HG03095 (cell line): ENCODE results near the gene SLC19A1.

ENCODE experiments used
- ATAC-seq: cut with Tn5 transposase; IDR thresholded peaks from one replicate; pipeline ENCODE4 v1.9.1; 2021; ENCODE audit warnings: moderate library complexity; ENCODE audit not compliant: unreplicated experiment

The SLC19A1 gene

DNA sequence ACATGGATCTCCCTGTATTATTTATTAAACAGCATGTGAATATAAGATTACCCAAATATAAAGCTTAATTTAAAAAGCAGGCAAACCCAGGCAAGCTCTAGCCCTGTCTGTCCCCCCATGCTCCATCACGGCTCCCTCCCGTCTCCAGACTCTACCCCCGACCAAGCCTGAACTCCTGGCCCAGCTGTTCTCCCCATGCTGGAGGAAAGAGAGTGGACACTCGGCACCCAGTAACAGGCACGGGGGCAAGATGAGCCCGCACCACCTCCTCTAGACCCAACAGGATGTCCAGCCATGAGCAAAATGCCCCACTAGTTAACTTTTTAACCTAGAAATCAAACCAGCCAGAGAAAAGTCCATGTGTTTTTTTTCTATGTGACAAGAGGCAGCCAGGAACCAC lies 19.3 kb downstream of the SLC19A1 start:
- no peak for ATAC-seq

DNA sequence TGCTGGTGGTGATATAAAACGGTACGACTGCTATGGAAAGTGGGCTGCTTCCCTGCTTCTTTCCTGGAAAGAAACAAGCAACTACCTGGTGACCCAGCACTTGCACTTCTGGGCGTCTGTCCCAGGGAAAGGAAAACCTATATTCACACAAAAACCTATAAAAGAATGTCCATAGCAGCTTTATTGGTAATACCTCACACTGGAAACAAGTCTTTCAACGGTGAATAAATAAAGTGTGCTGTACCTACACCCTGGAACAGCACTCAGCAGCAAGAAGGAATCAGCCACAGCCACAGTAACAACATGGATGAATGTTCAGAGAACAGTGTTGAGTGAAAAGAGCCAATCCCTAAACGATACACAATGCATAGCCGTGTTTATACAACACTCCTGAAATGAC lies 19.9 kb downstream of the SLC19A1 start:
- no peak for ATAC-seq

DNA sequence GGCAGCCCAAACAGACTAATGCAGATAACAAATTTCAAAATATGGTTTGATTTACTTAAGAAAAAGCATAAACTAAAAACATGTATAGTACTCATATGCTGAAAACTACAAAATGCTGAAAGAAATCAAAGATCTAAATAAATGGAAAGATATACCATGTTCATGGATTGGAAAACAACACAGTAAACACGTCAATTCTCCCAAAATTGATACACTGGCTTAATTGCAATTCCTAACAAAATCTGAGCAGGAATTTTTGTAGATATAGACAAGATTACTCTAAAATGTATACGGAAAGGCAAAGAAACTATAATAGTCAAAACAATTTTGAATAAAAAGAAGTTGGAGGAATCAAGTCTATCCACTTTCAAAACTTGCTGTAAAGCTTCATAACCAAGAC lies 21.0 kb downstream of the SLC19A1 start:
- ATAC-seq = no peak

DNA sequence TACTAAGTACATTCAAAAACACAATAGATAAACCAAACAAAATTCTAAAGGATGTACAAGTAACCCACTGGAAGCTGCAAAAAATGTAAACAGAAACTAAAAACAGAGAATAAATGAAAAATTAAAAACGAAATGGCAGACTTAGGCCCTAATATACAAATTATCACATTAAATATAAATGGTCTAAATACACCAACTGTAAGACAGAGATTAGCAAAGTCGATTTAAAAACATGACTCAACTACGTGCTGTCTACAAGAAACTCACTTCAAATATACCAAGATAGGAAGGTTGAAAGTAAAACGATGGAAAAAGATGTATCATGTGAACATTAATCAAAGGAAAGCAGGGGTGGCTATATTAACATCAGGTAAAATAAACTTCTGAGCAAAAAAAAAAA lies 23.1 kb downstream of the SLC19A1 start:
- ATAC-seq = no peak

DNA sequence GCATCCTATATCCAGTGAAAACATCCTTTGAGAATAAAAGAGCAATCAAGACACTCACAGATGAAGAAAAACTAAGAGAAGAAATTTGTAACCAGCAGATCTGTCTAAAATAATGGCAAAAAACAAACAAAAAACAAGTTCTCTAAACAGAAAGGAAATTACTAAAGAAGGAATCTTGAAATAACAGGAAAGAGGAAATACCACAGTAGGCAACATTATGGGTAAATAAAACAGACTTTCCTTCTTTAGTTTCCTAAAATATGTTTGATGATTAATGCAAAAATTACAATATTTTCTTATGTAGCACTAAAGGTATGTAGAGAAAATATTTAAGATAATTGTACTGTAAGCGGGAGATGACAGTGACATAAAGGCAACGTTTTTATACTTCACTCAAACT lies 23.5 kb downstream of the SLC19A1 start:
- no peak for ATAC-seq

DNA sequence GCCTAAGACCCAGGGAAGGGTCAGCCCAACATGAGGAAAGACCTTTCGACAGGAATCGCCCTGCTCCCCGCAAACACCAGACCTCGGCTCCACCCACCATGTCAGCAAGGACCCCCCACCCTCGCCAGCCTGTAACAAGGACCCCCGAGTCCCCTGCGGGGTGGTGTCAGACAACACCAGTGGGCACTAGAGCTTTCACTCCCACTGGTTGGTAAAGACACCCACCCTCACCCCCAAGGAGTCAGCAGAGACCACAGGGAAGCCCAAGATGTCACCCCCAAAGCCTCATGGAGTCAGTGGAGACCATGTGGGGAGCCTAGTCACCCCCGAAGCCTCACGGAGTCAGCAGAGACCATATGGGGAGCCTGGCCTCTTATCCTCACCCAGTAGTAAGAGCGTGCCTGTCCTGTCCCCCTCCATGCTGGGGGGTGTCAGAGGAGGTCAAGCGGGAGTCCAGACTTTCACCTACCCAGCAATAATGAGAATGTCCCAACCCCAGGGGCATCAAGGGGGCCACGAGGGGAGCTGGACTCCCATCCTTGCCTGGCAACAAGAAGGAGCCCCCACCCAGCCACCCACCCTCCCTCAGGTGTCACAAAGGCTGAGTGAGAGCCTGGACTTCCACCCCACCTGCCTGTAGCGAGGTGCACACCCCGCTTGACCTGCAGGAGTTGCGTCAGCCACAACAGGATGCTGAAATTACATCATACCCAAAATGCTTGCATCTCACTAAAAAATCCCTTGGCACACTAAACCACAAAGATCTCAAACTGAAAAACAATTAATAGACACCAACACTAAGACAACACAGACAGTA lies 24.8 kb downstream of the SLC19A1 start:
- ATAC-seq = no peak

DNA sequence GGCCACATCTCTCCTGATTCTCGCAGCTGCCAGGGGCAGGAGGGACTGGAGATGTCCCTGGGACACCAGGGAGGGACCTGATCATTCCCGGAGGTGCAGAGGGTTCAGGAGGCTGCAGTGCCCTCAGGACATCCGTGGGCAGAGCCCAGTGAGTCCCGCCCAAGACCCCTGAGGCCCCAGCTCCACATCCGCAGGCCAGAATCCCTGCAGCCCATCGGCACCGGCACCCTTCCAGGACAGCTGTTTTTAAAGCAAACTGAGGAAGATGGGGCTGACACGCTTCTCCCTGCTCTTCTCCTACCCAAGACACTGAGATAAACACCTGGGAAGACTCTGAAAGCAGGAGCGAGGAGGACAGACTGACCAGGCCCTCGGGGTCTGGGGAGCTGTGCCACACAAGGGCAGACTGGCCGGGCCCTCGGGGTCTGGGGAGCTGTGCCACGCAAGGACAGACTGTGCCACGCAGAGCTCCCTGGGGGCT lies 25.5 kb downstream of the SLC19A1 start:
- ATAC-seq = no peak

DNA sequence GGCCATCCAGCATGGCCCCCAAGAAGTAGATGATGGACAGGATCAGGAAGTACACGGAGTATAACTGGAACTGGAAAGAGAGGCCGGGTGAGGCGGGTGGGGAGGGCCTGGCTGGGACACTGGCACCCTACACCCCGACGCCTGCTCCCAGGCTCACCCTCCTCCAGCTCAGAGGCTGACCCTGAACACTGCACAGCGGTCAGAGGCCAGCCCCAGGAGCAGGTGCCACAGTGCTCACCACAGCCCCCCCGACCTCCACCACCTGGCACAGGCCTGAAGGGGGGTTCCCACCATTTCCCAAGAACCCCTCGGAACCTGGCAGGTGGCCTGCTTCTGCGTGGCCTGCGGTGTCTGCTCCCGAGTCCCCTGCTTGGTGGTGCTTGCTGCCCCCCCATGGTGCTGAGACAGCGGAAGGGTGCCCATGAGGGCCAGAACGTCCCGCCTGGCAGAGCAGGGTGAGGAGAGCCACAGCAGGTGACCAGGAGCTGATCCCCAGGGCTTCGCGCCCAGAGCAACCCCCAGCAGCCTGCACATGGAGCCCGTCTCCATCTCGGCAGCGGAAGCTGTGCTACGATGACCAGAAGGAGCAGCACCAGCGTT lies 26.1 kb downstream of the SLC19A1 start:
- no peak for ATAC-seq

DNA sequence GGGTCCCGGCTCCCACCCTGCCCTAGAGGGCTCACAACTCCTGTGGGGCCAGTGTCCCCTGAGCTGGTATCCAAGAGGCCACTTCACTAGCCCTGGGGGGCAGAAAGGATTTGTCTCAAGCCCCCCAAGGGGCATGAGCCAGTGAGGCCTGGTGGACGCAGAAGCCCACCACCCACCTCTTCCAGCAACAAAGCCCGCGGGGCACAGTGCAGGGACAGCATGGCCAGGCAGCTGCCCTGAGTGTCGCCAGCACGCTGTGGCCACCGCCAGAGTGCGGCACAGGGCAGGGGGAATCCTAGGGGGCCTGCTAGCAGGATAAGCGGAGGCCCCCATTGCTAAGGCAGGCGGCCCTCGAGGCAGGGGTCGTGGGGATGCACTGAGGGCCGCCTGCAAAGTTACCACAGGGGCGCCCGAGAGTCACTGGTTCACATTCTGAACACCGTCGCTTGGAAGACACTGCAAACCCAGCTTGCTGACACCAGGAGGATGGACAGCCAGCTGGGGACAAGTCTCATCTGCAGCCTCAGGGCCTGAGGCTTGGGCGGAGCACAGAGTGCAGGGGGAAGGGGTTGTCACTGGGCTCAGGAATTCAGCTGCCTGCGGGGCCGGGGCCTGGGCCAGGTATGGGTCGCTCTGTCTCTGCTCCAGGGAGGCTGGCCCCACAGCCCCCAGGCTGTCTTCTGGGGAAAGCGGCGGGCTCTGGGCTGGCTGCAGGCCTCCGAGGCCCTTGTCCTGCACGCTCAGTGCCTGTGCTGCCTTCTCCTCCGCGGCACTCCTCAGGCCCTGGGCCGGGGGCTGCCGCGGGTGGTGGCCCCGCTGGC lies 26.8 kb downstream of the SLC19A1 start:
- no peak for ATAC-seq

DNA sequence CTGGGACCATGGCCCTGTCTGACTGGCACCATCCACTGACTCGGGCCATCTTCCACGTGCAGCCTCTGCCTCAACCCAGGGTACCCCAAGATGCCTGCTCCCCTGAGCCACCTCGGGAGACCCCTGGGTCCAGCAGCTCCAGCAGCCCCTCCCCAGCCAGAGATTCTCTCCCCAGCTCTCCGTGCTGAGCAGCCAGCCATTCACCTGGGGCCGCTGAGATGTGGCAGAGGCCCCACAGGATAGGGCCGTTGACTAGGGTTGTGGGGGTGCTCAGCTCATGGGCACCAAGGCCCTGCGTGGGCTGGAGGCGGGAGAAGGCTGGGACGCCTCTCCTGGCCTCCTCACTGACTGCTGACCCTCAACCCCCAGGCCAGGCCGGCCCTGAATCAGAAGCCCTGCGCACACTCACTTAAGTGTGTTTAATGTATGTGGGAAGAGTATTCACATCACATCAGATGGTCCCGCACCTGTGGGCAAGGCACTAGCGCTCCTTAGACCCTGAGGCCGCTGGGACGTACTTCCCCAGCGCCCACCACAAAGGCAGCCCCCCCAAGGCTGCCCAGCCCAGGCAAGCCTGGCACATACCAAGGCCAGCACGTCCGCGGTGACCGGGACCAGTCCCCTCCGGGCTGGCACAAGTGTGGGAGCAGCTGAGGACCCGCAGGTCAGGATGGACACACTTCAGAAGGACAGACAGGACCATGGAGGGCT lies 27.8 kb downstream of the SLC19A1 start:
- no peak for ATAC-seq

DNA sequence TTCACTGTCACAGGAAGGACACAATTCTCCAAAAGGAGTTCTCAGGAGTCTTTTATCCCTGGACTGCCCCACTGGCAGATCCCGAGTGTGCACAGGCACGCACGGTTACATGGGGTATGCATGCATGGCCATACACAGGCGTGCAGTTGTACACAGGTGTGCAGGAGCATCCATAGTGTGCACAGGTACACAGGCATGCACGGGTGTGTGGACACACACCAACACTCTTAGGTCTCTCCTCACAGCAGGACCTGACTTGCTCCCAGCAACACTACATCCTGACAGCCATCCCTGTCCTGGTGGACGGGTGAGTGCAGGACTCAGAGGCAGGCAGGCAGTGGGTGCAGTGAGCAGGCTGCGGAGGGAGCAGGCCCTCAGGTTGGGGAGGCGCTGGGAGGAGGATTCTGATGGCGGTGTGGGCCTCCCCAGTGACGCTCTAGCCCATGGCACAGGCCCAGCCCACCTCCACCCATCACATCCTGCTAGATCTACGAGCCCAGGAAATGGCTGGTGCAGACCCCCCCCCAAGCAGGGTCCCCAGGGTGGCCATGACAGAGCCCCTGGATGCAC lies 28.4 kb downstream of the SLC19A1 start:
- ATAC-seq = no peak

DNA sequence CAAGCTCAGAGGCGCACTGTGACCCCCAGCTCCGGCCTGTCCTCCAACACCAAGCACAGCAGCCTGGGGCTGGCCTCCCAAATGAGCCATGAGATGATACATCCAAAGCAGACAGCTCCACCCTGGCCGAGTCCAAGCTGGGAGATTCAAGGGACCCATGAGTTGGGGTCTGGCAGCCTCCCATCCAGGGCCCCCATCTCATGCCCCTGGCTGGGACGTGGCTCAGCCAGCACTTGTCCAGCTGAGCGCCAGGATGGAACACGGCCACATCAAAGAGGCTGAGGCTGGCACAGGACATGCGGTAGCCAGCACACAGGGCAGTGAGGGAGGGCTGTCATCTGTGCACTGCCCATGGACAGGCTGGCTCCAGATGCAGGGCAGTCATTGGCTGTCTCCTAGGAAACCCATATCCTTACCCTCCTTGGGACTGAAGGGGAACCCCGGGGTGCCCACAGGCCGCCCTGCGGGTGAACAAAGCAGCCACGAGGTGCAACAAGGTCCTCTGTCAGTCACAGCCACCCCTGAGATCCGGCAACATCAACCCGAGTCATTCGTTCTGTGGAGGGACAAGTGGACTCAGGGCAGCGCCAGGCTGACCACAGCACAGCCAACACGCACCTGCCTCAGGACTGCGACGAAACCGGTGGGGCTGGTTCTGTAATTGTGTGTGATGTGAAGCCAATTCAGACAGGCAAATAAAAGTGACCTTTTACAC lies 29.1 kb downstream of the SLC19A1 start:
- ATAC-seq = no peak

DNA sequence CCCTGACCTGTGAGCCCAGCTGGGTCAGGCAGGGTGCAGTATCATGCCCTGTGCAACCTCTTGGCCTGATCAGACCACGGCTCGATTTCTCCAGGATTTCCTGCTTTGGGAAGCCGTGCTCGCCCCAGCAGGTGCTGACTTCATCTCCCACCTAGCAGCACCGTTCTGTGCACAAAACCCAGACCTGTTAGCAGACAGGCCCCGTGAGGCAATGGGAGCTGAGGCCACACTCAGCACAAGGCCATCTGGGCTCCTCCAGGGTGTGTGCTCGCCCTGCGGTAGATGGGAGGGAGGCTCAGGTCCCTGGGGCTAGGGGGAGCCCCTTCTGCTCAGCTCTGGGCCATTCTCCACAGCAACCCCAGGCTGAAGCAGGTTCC lies 29.6 kb downstream of the SLC19A1 start:
- ATAC-seq = no peak

DNA sequence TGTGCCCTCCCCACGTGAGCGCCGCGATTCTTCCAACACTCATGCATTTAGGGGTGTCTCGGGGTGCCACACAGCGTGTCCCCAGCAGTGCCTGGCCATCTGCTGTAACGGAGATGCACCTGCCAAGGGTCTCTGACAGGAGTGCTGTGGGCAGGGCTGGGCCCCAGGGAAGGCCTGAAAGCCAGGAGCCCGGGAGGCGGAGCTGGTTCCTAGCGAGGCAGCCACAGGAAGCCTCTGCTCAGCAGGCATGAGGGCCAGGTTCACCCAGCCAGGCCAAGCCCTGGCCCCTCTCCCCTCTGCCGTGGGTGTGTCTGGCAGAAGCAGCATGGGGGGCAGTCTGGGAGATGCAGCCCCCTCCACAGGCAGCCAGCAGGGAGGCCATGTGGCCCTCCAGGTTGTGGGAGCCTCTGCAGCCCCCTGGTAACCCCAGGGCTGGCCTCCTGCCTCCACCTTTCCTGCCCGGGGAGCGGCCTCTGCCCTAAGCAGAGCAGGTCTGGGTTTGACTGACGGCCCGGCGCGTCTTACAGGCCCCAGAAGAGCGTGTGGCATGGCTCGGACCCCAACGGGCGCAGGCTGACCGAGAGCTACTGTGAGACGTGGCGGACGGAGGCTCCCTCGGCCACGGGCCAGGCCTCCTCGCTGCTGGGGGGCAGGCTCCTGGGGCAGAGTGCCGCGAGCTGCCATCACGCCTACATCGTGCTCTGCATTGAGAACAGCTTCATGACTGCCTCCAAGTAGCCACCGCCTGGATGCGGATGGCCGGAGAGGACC lies 30.4 kb downstream of the SLC19A1 start:
- no peak for ATAC-seq

DNA sequence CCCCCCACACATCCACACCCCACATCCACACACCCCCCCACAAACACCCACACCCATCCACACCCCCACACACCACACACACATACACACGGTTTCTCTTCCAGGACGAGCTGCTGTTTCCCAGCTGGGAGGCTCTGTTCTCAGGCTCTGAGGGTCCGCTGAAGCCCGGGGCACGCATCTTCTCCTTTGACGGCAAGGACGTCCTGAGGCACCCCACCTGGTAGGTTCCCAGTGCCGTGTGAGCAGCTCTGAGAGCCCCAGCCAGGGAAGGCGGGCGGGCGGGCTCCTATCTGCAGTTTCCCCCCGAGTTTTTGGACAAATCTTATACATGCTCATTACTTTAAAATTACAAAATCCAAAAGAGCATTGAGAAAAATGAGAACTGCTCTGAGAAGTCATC lies 31.2 kb downstream of the SLC19A1 start:
- no peak for ATAC-seq

DNA sequence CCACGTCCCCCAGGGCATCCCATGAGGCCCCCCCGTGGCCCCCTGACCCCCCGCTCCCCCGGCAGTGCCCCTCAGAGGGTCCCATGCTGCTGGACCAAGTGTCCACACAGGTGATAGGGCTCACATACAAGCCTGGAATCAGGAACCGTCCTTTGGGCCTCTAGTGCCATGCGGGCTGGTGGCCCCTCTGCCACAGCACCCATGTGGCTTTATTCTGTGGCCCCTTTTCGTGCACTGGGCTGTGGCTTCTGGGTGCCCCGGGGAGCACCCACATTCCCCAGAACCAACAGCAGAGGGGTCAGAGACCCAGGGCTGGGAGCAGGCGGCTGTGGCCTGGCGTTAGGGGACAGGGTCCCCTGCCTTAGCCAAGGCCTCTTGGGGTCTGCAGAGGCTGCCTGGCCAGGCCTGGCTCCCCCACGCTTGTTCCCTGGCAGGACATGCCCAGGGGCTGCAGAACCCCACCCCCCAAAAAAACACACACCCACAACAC lies 31.7 kb downstream of the SLC19A1 start:
- ATAC-seq = no peak

DNA sequence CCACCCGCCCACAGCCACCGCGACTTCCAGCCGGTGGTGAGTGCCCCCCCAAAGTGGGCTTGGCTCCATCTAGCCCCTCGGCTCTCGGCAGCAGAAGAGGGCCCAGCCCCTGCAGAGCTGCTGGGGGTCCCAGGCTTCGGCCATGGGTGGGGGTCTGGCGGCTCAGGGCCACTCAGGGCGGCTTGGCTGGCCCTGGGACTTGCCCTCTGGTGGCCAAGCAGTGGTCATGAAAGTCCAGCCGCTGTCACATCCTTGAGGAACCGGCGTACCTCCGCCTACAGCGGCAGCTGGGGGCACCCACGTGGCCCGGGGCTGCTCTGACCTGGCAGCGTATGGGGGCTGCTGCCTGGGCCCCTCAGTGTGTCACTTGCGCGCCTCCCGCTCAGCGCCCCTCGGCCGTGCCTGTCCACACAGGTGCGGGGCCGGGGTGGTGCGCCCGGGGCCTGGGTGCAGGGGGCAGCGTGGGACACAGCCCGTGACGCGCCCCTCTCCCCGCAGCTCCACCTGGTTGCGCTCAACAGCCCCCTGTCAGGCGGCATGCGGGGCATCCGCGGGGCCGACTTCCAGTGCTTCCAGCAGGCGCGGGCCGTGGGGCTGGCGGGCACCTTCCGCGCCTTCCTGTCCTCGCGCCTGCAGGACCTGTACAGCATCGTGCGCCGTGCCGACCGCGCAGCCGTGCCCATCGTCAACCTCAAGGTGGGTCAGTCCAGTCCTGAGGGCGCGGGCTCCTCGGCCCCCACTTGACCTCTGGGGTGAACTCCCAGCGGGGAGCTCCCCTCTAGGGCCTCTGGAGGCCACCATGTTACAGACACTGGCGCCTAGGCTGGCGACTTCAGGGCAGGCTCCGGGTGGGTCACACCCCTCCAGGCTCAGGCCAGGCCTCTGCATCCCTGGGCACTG lies 32.4 kb downstream of the SLC19A1 start:
- no peak for ATAC-seq
